GM19438 (cell line): ENCODE results near the gene CALML5.

ENCODE experiments used
- ATAC-seq: cut with Tn5 transposase; IDR thresholded peaks from one replicate; pipeline ENCODE4 v1.9.1; 2021; ENCODE audit warnings: low read depth; ENCODE audit not compliant: unreplicated experiment

Gene CALML5

DNA sequence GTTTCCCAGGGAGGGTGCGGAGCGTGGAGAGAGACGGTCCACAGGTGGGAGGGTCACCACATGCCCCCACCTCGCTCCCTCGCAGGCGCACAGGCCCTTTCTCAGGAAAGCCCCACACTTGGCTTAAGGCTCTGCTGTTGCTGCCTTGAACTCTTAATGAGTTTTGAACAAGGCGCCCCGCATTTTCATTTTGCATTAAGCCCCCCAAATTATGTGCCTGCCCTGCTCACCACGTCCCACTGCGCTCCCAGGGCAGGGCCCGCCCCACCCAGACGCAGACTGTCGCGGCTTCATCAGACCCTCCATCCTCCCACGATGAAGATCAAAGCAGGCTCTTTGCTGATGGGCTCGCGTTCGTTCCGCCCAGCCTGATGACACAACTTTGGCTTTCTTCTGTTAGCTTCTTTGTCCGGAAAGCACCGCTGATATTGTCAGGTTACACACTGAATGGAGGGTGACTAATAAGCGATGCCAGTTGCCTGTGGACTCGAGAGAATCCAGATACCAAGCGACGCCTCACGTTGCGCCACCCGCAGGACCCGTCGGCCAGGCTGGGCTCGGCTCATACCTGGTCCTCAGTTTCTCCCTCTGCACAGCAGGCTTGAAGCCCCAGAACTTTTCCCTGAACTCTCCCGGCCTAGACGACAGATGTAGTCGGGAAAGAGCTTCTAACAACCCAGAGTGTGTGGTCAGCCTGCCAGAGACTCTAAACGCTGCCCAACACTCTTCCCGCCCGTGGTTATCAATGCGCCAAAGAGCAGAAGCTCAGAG is 34.9 kb upstream of the CALML5 start:
- ATAC-seq: no peak

DNA sequence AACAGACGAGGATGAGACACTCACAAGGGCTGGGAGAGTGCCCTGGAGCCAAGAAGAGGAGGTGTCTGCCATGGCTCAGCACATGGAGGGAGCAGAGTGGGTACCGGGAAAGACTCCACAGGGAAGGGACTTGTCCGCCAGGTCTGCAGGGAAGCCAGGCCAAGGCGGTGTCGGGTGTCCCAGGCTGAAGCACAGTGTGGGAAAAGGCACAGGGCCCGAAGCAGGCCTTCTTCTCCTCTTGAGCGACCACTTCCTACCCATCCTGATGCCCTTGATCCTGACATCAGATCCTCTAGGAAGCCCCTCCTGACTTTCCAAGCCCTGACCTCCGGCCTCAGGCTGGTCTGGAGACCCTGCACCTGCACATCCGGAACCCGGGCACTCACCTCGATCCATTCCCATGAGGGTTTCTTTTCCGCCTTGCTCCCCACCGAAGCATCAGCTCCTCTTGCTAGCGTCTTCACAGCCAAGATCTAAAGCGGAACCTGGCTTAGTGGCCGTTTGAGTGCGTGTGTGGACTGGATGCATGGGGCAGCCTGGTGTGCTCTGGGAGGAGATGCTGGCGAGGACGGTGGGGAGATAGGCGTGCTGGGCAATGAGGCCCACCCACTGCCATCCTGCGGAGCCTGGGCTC is 33.8 kb upstream of the CALML5 start:
- ATAC-seq: no peak

DNA sequence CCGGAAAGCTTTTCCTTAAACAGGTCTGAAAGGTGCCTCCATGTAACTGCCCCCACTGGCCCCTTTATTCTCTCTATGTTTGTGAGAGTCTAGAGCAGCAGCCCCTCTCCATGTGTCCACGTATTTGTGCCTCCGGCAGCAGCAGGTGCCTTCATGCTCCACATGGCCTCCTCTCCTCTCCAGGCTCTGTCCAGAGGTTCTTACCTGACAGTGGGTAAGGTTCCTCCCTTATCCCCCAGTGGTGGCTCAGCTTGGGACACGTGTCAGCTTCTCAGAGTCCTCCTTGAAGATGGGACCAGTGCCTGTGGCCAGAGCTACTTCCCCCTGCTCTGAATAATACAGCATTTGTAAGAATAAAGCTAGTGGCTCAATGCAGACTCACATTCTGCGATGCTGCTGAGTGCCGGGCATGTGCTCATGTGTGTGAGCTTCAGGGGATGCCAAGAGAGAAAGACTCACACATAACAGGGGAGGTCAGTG is 33.3 kb upstream of the CALML5 start:
- no peak for ATAC-seq

DNA sequence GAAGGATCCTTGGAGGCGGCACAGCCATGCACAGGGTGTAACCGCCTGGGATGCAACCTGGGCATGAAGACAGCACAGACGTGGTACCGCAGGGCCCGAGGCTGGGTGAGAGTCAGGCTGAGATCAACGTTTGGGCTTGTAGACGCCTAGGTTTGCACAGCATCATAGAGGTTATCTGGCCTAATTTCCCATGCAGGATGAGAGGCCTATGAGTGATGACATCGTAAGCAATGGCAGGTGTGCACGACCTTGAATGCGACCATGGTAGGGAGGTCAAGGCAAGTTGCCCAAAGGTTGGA is 32.9 kb upstream of the CALML5 start:
- no peak for ATAC-seq

DNA sequence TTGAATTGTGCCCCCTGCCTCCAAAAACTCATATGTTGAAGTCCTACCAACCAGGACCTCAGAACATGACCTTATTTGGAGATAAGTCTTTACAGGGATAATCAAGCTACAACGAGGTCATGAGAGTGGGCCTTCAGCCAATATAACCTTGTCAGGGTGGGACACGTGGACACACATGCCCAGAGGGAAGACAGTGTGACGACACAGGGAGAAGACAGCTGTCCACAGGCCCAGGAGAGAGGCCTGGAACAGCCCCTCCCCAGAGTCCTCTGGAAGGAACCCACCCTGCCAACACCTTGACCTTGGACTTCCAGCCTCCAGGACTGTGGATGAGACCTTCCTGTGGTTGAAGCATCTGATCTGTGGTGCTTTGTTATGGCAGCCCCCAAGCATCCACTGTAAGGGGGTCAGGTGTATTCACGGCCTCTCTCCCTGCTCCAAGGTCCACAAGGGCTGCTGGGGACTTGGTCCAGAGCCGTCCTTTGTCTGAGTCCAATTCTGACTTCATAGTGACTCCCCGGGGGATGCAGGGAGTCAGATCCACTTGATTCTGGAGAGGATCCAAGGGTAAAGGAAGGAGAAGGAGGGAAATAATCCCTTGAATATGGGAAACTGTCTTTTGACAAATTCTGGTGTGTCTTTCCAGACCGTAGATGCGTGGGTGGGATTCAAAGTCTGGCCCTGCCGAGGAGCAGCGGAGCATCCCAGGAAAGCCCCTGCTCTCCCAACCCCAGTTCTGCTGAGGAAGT is 32.4 kb upstream of the CALML5 start:
- ATAC-seq: no peak

DNA sequence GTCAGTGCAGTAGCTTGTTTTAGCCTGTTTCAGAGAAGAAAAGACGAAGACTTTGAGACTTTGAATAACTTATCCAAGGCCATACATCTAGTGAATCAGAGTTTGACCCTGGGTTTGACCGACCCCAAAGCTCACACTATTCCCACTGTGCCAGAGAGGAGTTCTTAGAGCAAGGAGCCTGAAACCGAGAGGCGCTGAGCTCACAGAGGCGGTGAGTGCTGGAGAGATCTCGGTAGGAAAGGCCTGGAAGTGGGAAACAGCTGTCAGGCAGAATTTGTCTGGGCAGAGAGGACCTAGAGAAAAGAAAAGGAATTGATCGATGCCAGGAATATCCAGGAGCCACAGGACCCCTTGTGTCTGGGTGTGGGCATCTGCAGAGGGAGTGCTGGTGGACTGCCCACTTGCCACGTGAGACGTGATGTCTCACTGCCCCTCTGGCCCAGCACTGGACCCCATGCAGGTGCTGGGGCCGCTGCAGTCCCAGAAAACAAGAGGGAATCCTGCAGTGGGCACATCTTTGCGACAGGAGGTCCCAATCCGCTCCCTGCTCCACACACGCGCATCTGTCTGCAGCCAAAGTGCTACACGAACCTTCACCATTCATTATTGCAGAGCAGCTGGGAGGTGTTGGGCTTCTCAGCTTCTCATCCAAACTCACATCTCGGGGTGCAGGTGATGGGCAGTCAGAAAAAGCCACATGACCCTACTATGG is 31.6 kb upstream of the CALML5 start:
- no peak for ATAC-seq

DNA sequence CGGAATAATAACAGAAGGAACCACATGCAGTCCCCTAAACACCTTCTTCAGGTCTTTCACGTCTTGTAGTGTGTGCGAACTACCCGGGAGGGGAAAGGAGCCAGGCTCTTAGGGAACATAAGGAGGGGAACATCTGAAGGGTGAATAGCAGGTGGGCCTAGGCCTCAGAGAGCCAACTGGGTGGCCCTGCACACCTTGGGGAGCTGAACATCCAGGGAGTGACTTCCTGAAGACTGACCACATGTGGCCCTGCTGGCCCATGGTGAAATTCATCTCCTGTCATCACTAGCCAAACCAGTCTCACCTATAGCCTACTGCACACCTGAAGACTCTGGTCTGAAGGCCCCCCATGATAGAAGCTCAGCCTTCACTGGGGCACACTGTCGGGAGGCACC is 31.0 kb upstream of the CALML5 start:
- no peak for ATAC-seq

DNA sequence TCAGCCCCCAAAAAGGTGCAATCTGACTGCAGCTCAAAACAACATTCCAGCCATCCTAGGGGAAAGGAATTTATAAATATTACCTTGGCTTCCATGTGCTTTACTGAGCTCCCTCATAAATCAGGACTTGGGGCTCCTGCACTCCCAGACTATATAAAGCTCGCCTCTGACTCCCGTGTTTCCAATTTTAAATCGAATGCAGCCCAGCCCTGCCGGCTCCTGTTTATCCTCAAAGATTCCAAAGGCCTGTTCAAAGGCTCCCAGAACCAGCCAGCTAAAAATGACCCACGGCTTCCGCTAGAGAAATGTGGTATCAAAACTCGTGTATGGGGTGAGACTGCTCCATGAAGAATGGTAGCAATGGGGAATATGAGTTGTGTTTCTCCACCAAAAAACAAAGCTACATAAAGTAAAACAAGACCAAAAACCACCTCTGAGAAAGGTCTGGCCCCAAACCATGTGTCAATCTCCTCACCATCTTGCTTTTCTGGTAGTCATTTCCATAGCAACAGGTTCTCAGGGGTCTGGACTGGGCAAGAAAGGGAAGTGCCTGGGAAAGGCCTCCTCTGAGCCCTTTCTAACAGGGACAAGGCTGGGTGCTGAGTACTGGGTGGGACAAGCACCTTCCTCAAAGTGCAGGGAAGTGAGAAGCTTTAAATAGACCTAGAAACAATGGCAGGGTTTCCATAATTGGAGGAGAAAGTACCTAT is 30.5 kb upstream of the CALML5 start:
- no peak for ATAC-seq

DNA sequence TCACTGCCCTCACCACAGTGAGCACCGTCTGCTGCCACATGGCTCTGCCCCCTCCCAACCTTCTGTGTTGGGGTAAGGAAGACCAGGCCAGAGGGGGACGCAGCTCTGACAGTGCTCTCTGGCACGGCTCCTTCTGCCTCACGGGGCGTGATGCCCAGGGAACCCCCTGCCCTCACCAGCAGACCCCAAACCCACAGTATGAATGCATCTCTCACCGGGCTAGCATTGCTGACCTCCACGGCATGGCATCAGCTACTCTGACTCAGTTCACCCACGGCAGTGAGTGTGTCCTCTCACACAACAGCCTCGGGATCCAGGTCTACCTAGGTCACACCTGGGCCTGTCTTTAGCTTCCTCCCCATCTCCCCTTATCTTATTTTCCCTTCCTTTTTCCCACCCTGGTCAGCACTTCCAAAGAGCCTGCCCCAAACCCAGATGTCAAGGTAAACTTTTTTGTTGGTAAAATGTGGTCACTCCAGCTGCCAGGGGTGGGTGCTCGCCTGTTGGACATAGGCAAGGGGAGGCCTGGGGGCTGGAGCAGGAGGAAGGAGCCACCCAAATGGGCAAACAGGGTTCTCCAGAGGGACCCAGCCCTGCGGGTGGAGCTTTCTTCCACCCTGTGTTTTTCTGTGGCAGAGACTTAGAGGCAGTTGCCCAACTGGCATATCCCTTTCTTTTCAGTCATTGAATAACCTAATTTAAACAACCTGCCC is 29.8 kb upstream of the CALML5 start:
- no peak for ATAC-seq

DNA sequence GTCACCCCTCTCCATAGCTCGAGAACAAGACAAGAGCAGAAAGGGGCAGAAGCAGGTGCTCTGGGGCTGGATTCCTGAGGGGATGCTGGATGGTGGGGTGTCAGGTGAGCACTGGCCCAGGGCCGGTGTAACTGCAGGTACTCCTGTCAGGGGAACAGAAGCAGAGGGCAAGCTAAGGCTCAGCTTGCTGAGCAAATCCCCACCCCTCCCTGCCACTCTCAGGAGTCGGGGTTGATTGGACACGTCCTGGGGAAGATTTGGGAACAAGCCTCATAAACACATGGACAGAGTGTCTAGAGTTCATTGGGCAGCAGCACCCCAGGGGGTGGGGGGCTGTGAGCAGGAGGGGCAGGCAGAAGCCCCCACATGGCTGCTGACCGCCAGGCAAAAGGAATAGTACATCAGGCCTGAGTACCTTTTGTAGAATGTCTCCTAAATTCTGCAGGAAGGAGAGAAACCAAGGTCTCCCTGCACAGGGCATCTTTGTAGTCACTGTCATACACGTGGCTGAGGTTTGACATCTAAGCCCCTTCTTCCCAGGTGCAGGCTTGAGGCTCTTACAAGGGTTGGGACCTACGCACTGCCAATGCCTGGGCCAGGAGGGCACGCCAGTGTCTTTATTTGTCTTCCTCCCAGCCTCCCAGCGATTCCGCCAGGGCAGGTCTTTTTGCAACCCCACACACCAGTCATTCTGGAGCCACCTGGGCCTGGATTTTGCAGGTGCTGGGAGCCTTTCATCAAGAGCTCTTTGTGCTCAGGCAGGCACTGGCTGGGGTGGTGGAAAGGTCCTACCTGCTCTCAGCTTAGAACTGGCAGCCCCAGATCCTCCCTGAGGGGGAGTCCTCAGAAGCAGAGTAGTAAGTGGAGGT is 28.2 kb upstream of the CALML5 start:
- ATAC-seq: no peak

DNA sequence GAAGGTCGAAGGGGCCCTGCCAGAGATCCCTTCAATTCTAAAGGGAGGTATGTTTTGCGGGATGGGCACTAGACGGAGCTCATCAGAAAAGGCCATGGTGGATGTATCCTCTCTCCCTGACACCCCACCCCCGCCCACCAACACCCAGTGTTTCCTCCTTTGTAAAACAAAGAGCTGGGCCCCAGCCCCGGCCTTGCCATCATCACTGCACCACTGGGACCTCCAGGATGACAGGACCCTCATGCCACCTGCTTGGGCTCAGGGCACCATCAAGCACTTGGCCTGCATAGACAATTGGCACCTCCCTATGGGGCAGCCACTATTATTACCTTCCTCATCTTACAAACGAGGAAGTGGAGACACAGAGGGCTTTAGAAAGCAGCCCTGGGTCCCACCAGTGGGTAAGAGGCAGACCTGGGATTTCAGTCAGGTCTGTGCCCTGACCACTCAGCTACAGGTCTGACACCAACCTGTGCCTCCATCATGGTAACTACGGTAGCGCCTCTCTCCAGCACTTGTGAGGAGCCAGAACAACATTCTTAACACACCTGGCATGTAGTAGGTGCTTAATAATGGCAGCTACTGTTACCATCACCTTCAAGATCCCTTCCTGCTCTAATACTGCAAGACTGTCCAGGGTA is 27.4 kb upstream of the CALML5 start:
- no peak for ATAC-seq

DNA sequence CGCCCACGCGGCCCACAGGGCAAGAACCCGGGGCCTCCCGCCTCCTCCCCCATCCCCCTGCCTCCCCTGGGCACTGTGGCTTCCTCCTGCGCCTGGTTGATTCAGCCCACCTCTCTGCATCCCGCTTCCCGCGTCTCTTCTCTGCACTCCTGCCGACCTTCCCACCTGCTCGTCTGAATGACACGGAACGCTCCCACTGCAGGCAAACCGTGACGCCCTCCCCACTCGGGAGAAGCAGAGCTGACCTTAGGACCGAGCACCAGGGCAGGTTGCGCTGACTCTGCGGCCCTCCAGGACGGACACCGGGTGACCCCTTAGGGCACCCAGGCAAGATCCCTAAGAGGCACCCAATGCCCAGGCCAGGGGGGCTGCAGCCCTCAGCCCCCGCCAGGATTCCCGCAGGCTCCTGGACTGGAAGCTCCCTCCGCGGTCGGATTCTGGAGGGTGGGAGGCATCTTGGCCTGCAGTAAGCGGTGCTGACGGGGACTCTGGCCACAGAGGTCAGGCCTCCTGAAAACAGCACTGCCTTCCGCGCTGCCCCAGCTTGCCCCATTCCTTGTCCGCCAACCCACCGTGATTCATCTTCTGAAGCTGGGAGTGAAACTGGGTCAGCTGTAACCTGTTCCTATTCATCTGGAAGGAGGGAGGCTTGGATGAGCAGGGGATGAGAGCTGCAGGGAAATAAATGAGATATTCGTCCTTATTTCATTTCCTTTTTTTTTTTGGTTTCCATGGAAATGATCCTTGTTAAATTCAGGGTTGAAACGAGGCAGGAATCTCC is 26.4 kb upstream of the CALML5 start:
- ATAC-seq: no peak

DNA sequence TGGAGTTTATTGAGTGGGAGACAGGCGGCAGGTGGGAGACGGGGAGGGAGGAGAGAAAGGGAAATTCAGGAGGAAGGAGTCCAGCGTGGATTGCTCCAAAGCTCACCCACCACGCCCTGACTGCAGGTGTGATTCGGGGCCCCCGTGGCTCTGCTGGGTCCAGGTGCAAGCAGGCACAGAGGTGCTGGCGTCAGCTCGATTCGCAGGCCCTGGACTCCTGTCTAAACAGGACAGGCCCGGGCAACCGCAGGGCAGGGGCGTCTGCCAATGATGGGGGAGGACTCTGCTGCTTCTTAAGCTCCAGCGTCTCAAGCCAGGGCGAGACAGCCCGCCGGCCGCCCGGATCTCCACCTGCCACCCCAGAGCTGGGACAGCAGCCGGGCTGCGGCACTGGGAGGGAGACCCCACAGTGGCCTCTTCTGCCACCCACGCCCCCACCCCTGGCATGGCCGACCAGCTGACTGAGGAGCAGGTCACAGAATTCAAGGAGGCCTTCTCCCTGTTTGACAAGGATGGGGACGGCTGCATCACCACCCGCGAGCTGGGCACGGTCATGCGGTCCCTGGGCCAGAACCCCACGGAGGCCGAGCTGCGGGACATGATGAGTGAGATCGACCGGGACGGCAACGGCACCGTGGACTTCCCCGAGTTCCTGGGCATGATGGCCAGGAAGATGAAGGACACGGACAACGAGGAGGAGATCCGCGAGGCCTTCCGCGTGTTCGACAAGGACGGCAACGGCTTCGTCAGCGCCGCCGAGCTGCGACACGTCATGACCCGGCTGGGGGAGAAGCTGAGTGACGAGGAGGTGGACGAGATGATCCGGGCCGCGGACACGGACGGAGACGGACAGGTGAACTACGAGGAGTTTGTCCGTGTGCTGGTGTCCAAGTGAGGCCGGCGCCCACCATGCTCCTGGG is 25.5 kb upstream of the CALML5 start, which contains the start of gene CALML3:
Gene CALML3, plus strand, starts transcription at position 321 of the 920 bp plus-strand sequence. Its CDS starts 125 bp downstream, at position 446.
- no peak for ATAC-seq

DNA sequence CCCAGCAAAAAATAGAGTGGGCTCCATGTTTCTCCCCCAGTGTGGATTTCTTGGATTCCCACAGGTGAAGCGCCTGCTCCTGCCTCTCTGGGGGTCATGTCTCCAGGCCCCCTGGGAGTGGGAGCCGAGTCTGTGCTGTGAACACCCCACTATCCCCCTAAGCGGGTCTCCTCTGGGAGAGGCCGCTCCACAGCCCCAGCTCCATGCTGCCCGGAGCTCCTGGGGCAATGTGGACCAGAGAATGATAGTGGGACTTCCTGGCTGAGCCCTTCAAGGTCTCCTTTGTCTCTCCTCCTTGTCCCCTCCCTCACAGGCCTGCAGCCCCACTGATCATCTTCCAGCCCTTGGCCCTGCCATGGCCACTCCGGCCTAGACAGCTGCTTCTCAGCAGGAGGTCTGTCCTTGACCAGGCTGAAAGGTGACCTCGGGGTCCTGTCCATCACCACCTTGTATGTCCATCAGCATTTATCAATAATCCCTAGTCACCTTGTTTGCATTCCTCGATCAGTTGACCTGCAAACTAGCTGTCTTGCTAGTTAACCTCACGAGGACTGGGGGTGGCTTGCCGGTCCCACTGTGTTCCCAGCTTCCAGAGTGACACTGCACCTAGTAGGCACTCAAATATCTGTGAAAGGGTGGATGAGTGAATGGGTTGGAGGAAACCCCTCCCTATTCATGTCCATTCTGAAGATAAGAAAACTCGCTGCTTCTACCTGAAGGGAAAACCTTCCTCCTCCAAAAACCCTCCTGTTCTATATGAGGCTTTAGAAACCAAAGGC is 24.6 kb upstream of the CALML5 start:
- no peak for ATAC-seq

DNA sequence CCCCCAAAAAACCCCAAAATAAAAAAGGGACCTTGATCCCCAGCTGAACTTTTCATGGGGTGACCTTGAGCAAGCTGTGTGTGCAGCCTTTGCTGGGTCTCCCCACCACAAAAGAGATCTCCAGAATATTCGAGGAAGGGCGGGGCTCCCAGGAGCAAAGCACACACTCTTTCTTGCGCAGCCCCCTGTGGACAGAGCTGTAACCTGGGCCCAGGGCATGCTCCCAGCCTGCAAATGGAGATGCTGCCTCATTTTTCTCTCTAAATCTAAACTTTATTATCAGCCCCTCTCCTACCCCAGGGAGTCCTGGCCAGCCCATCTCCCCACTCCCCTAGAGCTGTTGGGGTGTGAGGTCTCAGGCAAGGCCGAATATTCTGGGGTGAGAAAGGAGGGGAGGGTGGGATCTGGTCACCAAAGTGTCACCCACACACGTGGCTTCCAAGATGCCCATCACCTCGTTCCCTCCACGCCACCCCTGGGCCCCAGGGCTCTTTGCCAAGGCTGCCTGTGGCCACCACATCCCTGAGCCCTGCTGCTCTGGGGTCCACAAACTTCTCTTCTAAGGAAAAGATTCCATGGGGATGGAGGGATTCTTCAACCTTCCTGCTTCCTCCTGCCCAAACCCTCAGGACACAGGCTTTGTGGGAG is 23.7 kb upstream of the CALML5 start:
- no peak for ATAC-seq
